ENCODE measurements around the gene PPP2R2C.

The PPP2R2C gene

GRCh38 chr4:6373541-6374410 is 98.6 kb downstream of the PPP2R2C start:
- Histone ChIP-seq H3K27ac (ENCODE audit: extremely low read depth, low read depth, low read length) (no peak overlapping the region), H3K36me3 (ENCODE audit: control insufficient read depth in 2 of 2, insufficient read depth in 1 of 2, low read length in 2 of 2) (peaks cover 0 to 63% of the 10 kb centered on the region in 2 experiments; a peak in 1 of 3 replicates), H3K4me3 (ENCODE audit: low read depth, low read length) (no peak overlapping the region), H3K9me3 (ENCODE audit: control insufficient read depth, insufficient read depth, low read depth, low read length) (no peaks in the 10 kb centered on the region), H3K4me1 (ENCODE audit: control insufficient read depth, insufficient read depth, low read length) (no peaks in the 10 kb centered on the region)
- ChIA-PET CTCF (interaction anchor here (0.8 to 1.3 kb wide), 3 partner anchors 42 to 123 kb away, joined by 3 to 5 read pairs (median 3); no protein-coding TSS in a partner anchor), POLR2A (no interaction called here)
- no peak for TF ChIP-seq ZNF280D (tag by site-specific recombination; IDR thresholded peaks at IDR 0.05)
- TF ChIP-seq ZNF768 (tag by site-specific recombination; IDR thresholded peaks at IDR 0.05): no peak
- no peak for TF ChIP-seq ZNF785 (tag by site-specific recombination; IDR thresholded peaks at IDR 0.05)
- TF ChIP-seq ZNF132 (tag by site-specific recombination; IDR thresholded peaks at IDR 0.05; ENCODE audit: borderline replicate concordance): no peak
- no peak for TF ChIP-seq OVOL3 (tag by site-specific recombination; IDR thresholded peaks at IDR 0.05)
- no peak for TF ChIP-seq ZNF184 (tag by site-specific recombination; IDR thresholded peaks at IDR 0.05)
- TF ChIP-seq ZNF830 (tag by site-specific recombination; IDR thresholded peaks at IDR 0.05; ENCODE audit: low read depth): no peak
- TF ChIP-seq EGR2 (tag by site-specific recombination; IDR thresholded peaks at IDR 0.05; ENCODE audit: low read depth): peak; percentile 57
- TF ChIP-seq ZFHX2 (tag by site-specific recombination; conservative IDR thresholded peaks at IDR 0.05): peak; percentile 73
- no peak for TF ChIP-seq SP2 (tag by site-specific recombination; IDR thresholded peaks at IDR 0.05)
- TF ChIP-seq ZSCAN4 (tag by site-specific recombination; IDR thresholded peaks at IDR 0.05): 0 out of 2 replicates have a peak, but pooled peaks have one; percentile 27
- TF ChIP-seq FEZF1 (tag by site-specific recombination; IDR thresholded peaks at IDR 0.05): no peak
- TF ChIP-seq ZNF404 (tag by site-specific recombination; IDR thresholded peaks at IDR 0.05): no peak
- no peak for TF ChIP-seq BCL6B (tag by site-specific recombination; IDR thresholded peaks at IDR 0.05)
- TF ChIP-seq ZNF10 (tag by site-specific recombination; IDR thresholded peaks at IDR 0.05): no peak
- TF ChIP-seq ELK4 (IDR thresholded peaks at IDR 0.05; ENCODE audit: borderline replicate concordance, low read depth, low read length): no peak
- TF ChIP-seq ZNF621 (tag by site-specific recombination; IDR thresholded peaks at IDR 0.05): no peak
- TF ChIP-seq ZNF514 (tag by site-specific recombination; IDR thresholded peaks at IDR 0.05): no peak
- no peak for TF ChIP-seq KLF9 (tag by site-specific recombination; IDR thresholded peaks at IDR 0.05; ENCODE audit: low read depth)
